Measurements from ENCODE around the gene ETS1. TPM values are rescaled to one million over a fixed set of nuclear protein-coding genes. Genes with fewer than 3 reads are reported as not detected.
A peak's percentile ranks its signal among the peaks of the same experiment; 100 is the strongest.

ETS1 gene
- total and polyA plus RNA-seq, 2 experiments from 2014 or later: 6.7 to 21.8 TPM

DNA sequence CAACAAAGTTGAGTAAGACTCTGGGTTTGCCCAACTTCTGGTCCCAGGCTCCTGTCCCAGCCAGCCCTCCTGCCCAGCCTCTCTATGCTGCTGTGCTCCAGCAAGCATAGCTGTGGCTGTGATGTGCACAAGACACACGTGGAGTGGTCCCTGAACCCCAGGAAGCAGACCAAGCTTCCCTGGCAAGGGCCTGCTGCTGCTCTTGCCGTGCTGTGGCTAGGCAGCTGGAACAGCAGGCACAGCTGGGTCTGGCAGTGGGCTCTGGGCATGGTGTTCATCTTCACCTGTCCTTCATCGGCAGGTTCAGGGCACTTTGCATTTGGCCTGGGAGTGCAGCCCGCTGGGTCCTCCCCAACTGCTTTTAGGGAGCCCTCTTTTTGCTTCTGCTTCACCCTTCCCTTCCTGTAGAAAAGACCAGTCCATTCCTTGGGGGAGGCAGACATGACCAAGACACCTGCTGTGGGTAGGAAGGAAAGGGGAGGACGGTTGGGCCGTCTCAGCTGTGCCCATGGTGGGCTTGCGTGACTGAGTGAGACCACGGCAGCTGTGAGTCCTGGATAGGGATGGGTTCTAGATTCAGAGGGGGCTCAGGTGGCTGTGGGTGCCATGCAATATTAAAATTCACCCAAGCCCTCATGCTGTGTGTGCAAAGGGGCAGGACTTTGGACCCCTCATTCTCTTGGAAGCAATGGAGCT, 26.1 kb upstream of the ETS1 start:
- H3K4me3 ChIP-seq: no peak overlapping the region
- no peak overlapping the region for H3K4me2 ChIP-seq
- no peaks in the 10 kb centered on the region for H3K79me2 ChIP-seq
- H4K20me1 ChIP-seq (ENCODE audit: insufficient read depth, poor library complexity, severe bottlenecking): no peaks in the 10 kb centered on the region
- no peak for DNase-seq (ENCODE audit: low spot score)
- TF ChIP-seq EZH2 (IDR thresholded peaks at IDR 0.05; ENCODE audit: borderline replicate concordance) (no peak), EZH2phosphoT487 (IDR thresholded peaks at IDR 0.05; ENCODE audit: low read depth, severe bottlenecking, unreplicated experiment) (no peak)
- TF ChIP-seq, protein P1, sequence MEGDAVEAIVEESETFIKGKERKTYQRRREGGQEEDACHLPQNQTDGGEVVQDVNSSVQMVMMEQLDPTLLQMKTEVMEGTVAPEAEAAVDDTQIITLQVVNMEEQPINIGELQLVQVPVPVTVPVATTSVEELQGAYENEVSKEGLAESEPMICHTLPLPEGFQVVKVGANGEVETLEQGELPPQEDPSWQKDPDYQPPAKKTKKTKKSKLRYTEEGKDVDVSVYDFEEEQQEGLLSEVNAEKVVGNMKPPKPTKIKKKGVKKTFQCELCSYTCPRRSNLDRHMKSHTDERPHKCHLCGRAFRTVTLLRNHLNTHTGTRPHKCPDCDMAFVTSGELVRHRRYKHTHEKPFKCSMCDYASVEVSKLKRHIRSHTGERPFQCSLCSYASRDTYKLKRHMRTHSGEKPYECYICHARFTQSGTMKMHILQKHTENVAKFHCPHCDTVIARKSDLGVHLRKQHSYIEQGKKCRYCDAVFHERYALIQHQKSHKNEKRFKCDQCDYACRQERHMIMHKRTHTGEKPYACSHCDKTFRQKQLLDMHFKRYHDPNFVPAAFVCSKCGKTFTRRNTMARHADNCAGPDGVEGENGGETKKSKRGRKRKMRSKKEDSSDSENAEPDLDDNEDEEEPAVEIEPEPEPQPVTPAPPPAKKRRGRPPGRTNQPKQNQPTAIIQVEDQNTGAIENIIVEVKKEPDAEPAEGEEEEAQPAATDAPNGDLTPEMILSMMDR (IDR thresholded peaks at IDR 0.05; ENCODE audit: poor library complexity): no peak
- H3K9me3 ChIP-seq (ENCODE audit: low read depth): no peaks in the 10 kb centered on the region
- H3K27me3 ChIP-seq: no peaks in the 10 kb centered on the region
- H2AFZ ChIP-seq: no peak overlapping the region
- H3K27ac ChIP-seq: no peak overlapping the region
- no peaks in the 10 kb centered on the region for H3K9me2 ChIP-seq (replicated peaks; ENCODE audit: insufficient read depth)
- WGBS (ENCODE audit: low lambda C conversion rate, missing lambda C conversion rate): 95% methylated on average over 8 of the region's 8 CpGs
- H3K4me1 ChIP-seq (ENCODE audit: insufficient read depth): no peaks in the 10 kb centered on the region
- H3K36me3 ChIP-seq (replicated peaks; ENCODE audit: insufficient read depth, low read depth): no peaks in the 10 kb centered on the region

DNA sequence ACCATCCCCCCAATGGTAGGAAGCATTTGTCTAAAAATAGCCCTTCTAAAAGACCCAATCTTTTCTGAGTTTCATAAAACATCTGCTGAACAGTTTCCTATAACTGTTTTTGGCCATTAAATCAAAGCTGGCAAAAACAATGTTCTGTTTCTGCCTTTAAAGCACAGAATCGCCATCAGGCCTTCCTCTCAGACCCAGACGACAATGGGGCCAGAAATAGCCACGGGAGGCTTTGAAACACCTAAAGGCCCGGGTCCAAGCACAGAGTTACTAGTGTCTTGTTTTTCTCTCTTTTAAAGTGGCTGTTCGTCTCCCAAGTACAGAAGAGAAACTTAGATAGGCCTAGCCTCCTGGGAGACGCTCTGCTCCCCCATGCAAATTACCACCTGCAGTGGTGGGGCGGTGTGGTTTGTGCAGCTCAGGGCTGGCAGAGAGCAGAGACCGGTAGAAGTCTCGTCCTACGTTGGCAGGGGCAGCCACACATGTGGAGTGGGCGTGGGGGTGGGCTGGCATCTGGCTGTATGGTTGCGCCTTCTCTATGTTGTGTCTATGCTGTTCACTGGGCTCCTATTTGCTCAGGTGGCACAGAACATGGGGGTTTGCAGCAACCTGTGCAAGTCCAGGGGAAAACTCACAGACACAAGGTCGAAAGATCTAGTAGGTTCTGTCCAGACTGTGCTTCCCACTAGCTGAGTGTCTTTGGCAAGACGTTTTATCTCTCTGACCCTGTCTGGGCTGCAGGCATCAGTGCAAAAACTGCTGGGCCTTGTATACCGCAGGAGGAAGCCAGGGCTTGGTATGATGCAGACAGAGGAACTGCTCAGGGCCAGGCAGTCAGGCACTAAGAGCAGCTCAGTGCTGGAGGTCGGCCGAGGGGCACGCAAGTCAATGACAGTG, 23.6 kb upstream of the ETS1 start:
- Histone ChIP-seq H3K4me2 (no peak overlapping the region), H3K27ac (peak overlapping the region; percentile 14)

DNA sequence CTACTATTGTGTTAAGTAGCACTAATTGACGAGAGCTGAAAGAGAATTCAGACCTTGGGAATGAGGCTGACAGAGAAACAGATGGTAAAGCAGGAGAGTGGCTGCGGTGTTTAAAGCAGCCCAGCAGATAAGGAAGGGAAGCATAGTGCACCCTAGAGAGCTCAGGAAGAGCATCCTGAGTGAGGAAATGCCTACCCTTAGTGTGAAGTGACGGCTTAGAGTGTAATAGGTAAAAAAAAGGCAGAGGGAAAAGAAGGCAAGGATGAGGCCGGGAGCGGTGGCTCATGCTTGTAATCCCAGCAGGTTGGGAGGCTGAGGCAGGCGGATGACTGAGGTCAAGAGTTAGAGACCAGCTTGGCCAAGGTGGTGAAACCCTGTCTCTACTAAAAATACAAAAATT, 22.4 kb upstream of the ETS1 start:
- no peak for DNase-seq (ENCODE audit: low spot score)
- Histone ChIP-seq H3K27ac (no peak overlapping the region), H3K4me3 (no peak overlapping the region), H3K9me2 (replicated peaks; ENCODE audit: insufficient read depth) (no peaks in the 10 kb centered on the region), H4K20me1 (ENCODE audit: insufficient read depth, poor library complexity, severe bottlenecking) (no peaks in the 10 kb centered on the region), H3K4me1 (ENCODE audit: insufficient read depth) (no peaks in the 10 kb centered on the region), H3K79me2 (no peaks in the 10 kb centered on the region), H3K36me3 (replicated peaks; ENCODE audit: insufficient read depth, low read depth) (no peaks in the 10 kb centered on the region), H2AFZ (no peak overlapping the region), H3K27me3 (no peaks in the 10 kb centered on the region), H3K9me3 (ENCODE audit: low read depth) (no peaks in the 10 kb centered on the region), H3K4me2 (no peak overlapping the region)
- WGBS (ENCODE audit: low lambda C conversion rate, missing lambda C conversion rate): 83% methylated on average over 6 of the region's 6 CpGs
- no peak for TF ChIP-seq EZH2phosphoT487 (IDR thresholded peaks at IDR 0.05; ENCODE audit: low read depth, severe bottlenecking, unreplicated experiment)
- TF ChIP-seq, protein P1 (IDR thresholded peaks at IDR 0.05; ENCODE audit: poor library complexity): no peak
- no peak for TF ChIP-seq EZH2 (IDR thresholded peaks at IDR 0.05; ENCODE audit: borderline replicate concordance)

More for the DNA sequence above, 23.6 kb upstream of the ETS1 start:
- WGBS (ENCODE audit: low lambda C conversion rate, missing lambda C conversion rate): 75% methylated on average over 18 of the region's 18 CpGs
- no peaks in the 10 kb centered on the region for H3K27me3 ChIP-seq
- H3K36me3 ChIP-seq (replicated peaks; ENCODE audit: insufficient read depth, low read depth): no peaks in the 10 kb centered on the region
- H3K4me3 ChIP-seq: no peak overlapping the region
- no peak for TF ChIP-seq EZH2phosphoT487 (IDR thresholded peaks at IDR 0.05; ENCODE audit: low read depth, severe bottlenecking, unreplicated experiment)
- TF ChIP-seq EZH2 (IDR thresholded peaks at IDR 0.05; ENCODE audit: borderline replicate concordance): no peak
- TF ChIP-seq, protein P1 (IDR thresholded peaks at IDR 0.05; ENCODE audit: poor library complexity): no peak
- H3K9me2 ChIP-seq (replicated peaks; ENCODE audit: insufficient read depth): no peaks in the 10 kb centered on the region
- no peak overlapping the region for H2AFZ ChIP-seq
- H3K4me1 ChIP-seq (ENCODE audit: insufficient read depth): no peaks in the 10 kb centered on the region
- DNase-seq (ENCODE audit: low spot score): no peak
- no peaks in the 10 kb centered on the region for H3K9me3 ChIP-seq (ENCODE audit: low read depth)
- no peaks in the 10 kb centered on the region for H4K20me1 ChIP-seq (ENCODE audit: insufficient read depth, poor library complexity, severe bottlenecking)
- H3K79me2 ChIP-seq: no peaks in the 10 kb centered on the region
